GM21529 (cell line): ENCODE measurements around the gene SLC24A4.

Experiments used
- ATAC-seq: cut with Tn5 transposase; IDR thresholded peaks from one replicate; pipeline ENCODE4 v1.9.1; 2021; ENCODE audit not compliant: unreplicated experiment

The SLC24A4 gene

DNA sequence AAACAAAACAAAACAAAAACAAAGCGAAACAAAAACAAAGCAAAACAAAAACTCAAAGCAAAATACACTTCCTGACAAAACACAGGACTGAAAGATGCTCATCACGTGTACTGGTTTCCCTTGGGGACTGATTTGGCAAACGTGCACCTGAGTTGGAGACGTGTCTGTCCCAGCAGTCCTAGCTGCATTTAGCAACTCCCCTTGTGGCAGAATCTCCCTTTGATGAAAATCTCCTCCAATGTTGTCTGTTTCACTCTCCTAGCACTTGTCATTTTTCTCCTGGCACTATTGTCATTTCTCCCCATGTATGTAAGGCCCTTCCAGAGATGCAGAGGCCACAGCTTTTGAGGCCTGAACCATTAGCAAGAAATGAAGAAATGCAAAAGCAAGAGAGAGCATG is 6.8 kb upstream of the SLC24A4 start:
- no peak for ATAC-seq

DNA sequence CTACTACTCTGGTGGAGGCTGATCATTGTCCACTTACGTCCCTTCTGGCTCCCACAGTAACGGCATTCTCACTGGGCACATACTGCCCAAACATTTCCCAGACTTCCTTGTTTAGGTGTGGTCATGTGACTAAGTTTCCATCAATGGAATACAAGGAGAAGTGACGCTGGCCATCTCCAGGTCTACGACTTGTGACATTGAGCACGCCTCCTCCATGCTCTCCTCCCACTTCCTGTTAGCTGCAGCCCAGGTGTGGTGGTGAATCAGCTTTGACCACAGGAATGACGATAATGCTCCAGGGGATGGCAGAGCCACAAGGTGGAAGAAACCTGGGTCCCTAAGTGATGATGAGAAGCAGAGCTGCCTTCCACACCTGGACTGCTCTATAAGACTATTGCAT is 6.0 kb upstream of the SLC24A4 start:
- no peak for ATAC-seq

- ATAC-seq: no peak
These were observed 5.5 kb upstream of the SLC24A4 start for GRCh38 chr14:92317511-92317910.

DNA sequence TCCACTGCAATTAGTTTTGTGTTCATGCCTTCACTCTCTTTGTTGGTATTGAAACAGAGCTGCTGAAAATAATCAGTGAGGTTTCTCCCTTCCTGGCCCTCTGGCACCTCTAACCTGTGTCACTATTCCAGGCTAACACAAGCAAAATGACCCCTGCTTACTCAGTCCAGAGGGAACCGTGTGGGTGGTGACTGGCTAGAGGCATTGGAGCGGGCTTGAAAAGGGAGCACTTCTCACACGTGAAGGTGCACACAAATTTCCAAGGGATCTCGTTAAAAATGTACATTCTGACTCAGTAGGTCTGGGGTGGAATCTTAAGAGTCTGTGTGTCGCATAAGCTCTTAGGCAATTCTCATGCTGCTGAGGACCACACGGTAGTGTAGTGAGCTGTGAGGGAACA is 1.3 kb upstream of the SLC24A4 start:
- ATAC-seq: no peak

- no peak for ATAC-seq
These were observed 449 bp upstream of the SLC24A4 start for GRCh38 chr14:92322516-92322915.

DNA sequence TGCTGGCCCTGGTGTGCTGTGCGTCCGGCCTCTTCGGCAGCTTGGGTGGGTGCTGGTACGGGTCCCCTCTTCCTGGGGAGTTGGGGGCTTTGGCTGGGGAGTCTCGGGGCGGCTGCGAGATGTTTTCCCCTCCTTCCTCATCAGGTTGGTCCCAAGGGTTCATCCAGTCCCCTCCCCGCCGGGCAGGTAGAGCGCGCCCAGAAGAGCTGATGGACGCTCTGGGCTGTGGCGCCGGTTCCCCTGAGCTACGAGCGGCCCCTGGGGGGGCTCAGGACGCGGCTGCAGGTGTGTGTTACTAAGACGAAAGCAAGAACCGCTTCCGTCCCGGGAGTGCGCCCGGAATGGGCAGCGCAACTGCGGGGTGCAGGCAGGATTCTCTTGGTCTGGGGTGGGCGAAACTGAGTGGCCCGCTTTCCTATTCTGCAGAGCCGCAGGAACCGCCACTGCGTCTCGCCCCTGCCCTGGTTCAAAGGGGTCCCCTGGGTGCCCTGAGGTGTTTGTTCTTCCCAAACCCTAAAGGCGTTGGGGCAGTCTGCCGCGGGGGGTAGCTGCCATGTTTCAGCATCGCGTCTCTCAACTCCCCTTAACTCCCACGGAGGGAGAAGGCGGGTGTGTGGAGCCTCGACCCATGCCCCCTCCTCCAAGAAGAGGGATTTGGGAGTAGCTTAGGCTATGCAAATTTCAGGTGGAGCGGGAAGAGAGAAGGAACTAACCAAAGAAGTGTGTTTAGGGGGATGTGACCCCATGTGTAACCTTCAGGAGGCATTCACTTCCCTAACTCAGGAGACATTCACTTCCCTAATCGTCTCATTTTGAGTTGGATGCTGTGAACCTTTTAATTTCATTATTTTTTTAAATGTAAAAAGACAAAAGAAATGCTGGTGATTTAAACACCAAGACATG is 1.2 kb downstream of the SLC24A4 start:
- no peak for ATAC-seq

- ATAC-seq: no peak
These were observed 2.9 kb downstream of the SLC24A4 start for GRCh38 chr14:92325835-92326234.

DNA sequence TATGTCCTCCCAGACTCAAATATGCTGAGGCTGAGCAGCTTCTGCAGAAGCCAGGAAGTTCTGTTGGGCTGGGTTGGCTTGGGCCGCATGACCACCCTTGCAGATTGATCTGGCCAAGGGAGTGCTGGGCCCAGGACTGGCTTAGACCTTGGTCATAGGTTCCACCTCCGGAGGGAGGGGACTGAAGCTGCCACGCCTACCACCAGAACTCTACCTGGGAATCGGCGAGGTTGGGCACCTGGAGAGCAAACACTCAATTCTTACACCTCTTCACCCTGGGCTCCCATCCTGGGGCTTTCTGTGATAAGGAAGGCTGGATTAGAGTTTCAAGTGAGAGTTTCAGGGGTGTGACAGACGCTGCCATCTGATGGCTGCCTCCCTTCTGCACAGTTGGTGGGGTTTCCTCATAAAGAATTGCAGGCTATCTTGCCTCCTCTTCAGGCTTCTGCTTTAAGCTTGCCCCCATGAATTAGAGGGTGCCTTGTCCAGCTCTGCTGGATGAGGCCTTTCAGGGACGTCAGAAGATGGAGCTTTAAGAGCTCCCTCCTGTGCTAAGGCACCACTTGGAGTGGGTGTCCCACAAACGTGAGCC is 5.8 kb downstream of the SLC24A4 start:
- ATAC-seq: no peak

- no peak for ATAC-seq
These were observed 11.1 kb downstream of the SLC24A4 start for GRCh38 chr14:92334050-92334449.

DNA sequence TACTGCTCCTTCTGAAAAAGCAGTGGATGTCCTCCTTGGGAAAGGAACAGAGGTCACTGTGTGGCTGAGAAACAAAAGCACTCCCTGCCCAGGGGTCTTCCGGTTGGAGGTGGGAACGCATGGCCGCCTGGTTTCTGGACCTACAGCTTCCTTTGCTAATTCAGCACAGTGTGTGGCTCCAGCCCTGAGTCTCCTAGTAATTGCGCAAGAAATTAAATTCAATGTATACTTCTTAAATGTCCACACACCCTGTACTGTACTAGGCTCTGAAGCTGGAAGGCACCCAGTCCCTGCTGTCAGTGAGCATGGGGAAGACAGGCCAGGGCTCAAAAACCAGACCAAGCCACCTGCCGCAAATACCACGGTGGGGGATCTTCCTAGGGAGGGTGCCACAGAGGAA is 13.4 kb downstream of the SLC24A4 start:
- ATAC-seq: no peak

- ATAC-seq: no peak
These were observed 16.5 kb downstream of the SLC24A4 start for GRCh38 chr14:92339426-92339825.

- ATAC-seq: no peak
These were observed 17.1 kb downstream of the SLC24A4 start for GRCh38 chr14:92340071-92340470.

GRCh38 chr14:92340931-92341330 is 18.0 kb downstream of the SLC24A4 start:
- peak; percentile 83 for ATAC-seq

DNA sequence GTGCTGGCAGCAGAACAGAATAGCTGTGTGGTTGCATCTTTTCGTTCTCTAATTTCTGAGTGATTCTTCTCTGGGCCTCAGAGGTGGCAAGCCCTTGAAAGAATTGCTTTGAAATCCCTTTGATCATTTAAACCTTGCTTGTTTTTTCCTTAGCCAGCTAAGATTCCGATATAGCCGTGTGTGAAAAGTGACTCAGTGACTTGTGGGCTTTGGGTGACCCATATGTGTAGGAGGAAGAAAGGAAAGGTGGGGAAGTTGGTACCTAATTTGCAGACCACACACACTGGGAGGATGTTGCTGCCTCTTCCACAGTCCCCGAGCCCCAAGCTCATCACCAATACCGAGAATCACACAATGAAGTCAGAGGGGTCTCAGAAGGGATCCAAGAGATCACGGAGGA is 18.8 kb downstream of the SLC24A4 start:
- ATAC-seq: no peak

GRCh38 chr14:92348154-92348553 is 25.2 kb downstream of the SLC24A4 start:
- no peak for ATAC-seq

- no peak for ATAC-seq
These were observed 28.8 kb downstream of the SLC24A4 start for GRCh38 chr14:92351750-92352149.

DNA sequence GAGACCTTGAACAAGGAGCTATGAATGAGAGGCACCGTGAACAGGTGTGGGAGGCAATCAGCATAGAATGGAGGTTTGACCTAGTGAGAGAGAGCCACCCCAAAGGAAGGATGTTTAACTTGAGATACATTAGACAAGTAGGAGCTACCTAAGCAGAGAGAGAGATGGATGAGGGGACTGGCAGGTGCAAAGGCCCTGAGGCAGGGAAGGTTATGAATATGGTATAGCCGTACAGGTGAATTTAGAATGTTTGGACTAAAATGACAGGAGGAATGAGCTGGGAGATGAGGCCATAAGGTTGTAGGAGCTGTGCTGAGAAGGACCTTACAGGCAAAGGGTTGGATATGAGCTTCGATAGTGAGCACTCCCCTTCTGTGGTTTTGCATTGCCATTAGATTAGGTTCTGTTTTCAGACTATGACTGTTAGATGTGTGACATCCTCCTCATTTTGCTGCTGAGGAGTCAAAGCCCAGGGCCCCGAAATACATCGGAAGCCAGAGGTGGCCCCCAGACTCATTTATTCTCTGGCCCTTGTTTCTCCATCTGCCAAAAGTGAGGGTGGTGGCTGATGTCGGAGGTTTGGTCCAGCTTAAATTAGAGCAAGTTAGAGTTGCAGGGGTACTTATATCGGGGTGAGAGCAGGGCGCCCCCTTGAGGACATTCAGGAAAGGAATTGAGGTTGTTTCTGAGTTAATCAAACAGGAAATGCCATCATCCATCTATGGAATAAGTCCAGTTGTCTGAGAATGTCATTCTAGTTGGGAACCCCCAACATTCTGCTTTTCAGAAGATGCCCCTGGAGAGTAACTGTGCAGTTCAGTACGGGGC is 29.4 kb downstream of the SLC24A4 start:
- ATAC-seq: no peak

DNA sequence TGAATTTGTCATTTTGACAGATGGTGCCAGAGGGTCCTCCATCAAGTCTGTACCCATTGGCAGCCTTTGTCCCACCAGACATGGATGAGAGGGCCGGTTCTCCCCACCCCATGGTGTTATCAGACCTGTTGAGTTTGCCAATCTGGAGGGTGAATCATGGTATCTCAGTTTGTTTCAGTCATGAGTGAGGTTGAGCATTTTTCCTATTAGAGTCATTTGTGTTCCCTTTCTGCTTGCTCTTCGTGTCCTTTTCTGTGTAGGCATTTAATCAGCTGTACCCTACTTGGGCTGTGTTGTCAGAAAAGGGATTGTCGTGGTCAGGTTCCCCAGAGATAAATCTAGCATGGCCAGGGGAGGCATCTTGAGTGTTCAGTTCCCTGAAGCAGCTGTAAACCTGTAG is 30.5 kb downstream of the SLC24A4 start:
- ATAC-seq: no peak

DNA sequence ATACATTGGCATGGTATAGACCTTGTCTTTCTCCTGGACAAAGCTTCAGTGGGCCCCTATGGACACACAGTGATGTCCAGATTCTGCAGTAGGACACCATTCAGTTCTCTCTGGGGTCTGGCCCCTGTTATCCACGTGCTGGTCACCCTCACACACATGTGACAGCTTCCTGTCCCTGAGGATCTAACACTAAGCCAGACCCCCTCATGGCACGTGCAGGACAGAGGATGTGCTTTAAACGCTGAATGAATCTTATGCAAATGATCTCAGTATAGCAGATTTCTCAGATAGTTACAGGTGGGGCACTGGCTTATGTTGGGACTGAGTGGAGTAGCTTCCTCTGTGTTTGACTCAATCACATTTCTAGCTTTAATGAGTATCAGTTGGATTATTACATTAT is 33.7 kb downstream of the SLC24A4 start:
- no peak for ATAC-seq

- ATAC-seq: no peak
These were observed 37.8 kb downstream of the SLC24A4 start for GRCh38 chr14:92360651-92361370.

- ATAC-seq: no peak
These were observed 39.8 kb downstream of the SLC24A4 start for GRCh38 chr14:92362781-92363235.
